ENCODE results near the gene WWOX.

DNA sequence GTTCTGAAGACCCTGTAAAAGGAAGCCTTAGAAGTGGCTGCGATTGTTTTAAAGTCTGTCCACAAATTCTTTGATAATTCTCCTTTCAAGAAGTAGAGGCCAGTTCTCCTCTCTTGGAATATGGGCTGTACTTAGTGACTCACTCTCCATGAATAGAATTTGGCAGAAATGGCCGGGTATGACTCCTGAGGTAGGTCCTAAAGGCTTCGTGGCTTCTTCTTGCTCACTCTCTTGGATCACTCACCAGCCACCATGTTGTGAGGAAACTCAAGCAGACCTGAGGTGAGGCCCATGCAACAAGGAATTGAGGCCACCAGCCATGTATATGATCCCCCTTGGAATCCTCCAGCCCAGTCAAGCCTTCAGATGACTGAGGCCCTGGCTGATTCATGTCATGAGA, 75.8 kb downstream of the WWOX start:
- TF ChIP-seq EZH2 (IDR thresholded peaks at IDR 0.05; ENCODE audit: borderline replicate concordance): no peak
- TF ChIP-seq, protein P1, sequence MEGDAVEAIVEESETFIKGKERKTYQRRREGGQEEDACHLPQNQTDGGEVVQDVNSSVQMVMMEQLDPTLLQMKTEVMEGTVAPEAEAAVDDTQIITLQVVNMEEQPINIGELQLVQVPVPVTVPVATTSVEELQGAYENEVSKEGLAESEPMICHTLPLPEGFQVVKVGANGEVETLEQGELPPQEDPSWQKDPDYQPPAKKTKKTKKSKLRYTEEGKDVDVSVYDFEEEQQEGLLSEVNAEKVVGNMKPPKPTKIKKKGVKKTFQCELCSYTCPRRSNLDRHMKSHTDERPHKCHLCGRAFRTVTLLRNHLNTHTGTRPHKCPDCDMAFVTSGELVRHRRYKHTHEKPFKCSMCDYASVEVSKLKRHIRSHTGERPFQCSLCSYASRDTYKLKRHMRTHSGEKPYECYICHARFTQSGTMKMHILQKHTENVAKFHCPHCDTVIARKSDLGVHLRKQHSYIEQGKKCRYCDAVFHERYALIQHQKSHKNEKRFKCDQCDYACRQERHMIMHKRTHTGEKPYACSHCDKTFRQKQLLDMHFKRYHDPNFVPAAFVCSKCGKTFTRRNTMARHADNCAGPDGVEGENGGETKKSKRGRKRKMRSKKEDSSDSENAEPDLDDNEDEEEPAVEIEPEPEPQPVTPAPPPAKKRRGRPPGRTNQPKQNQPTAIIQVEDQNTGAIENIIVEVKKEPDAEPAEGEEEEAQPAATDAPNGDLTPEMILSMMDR (IDR thresholded peaks at IDR 0.05; ENCODE audit: poor library complexity): no peak
- TF ChIP-seq EZH2phosphoT487 (IDR thresholded peaks at IDR 0.05; ENCODE audit: low read depth, severe bottlenecking, unreplicated experiment): no peak

All from hepatocyte (in vitro differentiated cells).